ENCODE results near the gene SMOC2. TPM values are rescaled to one million over a fixed set of nuclear protein-coding genes. Genes with fewer than 3 reads are reported as not detected.

The SMOC2 gene
- total RNA-seq, 3 donors from 2014 or later: 11.4 to 40.4 (median 18.8) TPM

DNA sequence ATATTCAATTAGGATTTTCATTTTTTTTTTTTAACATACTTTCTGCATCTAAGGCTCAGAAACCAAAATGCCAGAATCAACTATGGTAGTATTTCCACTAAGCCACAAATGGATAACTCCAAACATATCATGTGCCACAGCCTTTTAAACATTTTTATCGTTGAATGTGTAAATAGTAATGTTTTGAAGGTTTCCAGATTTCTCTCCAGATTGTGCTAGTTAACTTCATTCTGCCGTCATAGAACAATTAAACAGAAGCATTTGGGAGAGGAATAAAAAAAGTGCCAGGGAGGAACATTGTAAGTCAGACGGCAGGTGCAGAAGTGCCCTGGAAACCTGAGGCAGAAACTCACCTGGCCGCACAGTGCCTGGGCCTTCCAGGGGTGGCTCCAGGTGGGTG lies 23.6 kb downstream of the SMOC2 start:
- Histone ChIP-seq H3K9me3 (no peaks in the 10 kb centered on the region), H3K36me3 (ENCODE audit: low read depth) (no peaks in the 10 kb centered on the region), H3K4me1 (ENCODE audit: low read depth) (no peaks in the 10 kb centered on the region), H3K4me3 (no peak overlapping the region)
- ATAC-seq: no peak
- no peak for DNase-seq
- TF ChIP-seq, protein P1, sequence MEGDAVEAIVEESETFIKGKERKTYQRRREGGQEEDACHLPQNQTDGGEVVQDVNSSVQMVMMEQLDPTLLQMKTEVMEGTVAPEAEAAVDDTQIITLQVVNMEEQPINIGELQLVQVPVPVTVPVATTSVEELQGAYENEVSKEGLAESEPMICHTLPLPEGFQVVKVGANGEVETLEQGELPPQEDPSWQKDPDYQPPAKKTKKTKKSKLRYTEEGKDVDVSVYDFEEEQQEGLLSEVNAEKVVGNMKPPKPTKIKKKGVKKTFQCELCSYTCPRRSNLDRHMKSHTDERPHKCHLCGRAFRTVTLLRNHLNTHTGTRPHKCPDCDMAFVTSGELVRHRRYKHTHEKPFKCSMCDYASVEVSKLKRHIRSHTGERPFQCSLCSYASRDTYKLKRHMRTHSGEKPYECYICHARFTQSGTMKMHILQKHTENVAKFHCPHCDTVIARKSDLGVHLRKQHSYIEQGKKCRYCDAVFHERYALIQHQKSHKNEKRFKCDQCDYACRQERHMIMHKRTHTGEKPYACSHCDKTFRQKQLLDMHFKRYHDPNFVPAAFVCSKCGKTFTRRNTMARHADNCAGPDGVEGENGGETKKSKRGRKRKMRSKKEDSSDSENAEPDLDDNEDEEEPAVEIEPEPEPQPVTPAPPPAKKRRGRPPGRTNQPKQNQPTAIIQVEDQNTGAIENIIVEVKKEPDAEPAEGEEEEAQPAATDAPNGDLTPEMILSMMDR (IDR thresholded peaks at IDR 0.05): no peak
- intact Hi-C loops (cut with DNase I, micrococcal nuclease): no loop called here

DNA sequence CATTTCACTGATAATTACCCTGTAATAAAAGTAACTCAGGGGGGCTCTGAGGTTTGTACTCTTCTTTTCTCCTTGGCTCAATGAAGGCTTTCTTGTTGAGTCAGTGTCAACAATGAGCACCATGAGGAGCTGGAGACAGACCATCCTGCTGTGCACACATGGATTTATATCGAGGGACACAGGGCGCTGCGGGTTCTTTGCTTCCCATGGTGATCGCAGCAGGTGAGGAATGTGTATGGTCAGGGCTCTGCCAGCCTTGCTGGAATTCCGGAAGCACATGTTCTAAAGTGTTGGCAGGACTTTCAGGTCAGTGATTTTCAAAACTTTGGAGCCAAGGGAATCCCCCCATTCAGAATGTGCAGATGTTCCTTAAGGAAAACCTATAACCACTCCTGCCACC lies 27.1 kb downstream of the SMOC2 start:
- intact Hi-C loops (cut with DNase I, micrococcal nuclease): no loop called here
- no peaks in the 10 kb centered on the region for H3K36me3 ChIP-seq (ENCODE audit: low read depth)
- DNase-seq (no peak), ATAC-seq (no peak)
- H3K4me3 ChIP-seq: no peak overlapping the region
- H3K9me3 ChIP-seq: no peaks in the 10 kb centered on the region
- no peaks in the 10 kb centered on the region for H3K4me1 ChIP-seq (ENCODE audit: low read depth)
- TF ChIP-seq, protein P1 (IDR thresholded peaks at IDR 0.05): no peak

DNA sequence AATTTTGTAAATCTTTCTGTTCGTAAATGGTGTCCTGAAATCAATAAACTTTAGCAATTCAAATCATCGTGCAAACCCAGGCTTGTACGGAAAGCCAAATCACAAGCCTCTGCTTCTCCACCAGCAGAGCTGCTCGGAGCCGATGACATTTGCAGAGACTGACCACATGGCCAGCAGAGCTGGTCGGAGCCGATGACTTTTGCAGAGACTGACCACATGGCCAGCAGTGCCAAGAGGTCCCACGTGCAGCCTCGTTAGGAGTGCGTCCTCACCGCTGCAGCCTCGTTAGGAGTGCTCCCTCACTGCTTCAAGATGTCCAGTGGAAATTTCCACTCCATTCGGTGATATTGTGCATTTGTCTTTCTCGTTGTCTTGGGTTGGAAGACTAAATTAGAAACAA lies 28.5 kb downstream of the SMOC2 start:
- TF ChIP-seq, protein P1 (IDR thresholded peaks at IDR 0.05): no peak
- Histone ChIP-seq H3K4me1 (ENCODE audit: low read depth) (no peaks in the 10 kb centered on the region), H3K9me3 (no peaks in the 10 kb centered on the region), H3K36me3 (ENCODE audit: low read depth) (no peaks in the 10 kb centered on the region), H3K4me3 (no peak overlapping the region)
- DNase-seq (no peak), ATAC-seq (no peak)
- intact Hi-C loops (cut with DNase I, micrococcal nuclease): no loop called here

DNA sequence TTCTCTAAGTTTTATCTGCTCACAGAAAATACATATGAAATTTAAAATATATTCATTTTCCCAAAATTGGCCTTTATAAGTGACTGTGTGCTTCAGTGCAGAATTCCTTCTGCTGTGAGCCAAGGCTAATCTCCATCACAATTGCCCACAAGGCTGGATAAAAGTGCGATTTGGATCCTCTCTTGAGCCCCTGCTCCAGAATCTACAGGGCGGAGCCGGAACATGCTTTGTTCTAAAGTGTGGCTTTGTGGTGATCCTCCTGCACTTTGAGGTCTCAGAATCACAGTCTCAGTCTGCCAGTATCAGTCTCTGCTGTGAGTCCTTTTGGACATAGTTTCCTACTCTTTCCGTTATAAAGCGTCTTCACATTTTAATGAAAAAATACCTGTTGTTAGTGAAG lies 28.9 kb downstream of the SMOC2 start:
- no peak overlapping the region for H3K4me3 ChIP-seq
- intact Hi-C loops (cut with DNase I, micrococcal nuclease): no loop called here
- no peaks in the 10 kb centered on the region for H3K4me1 ChIP-seq (ENCODE audit: low read depth)
- H3K9me3 ChIP-seq: no peaks in the 10 kb centered on the region
- no peaks in the 10 kb centered on the region for H3K36me3 ChIP-seq (ENCODE audit: low read depth)
- DNase-seq (no peak), ATAC-seq (no peak)
- TF ChIP-seq, protein P1 (IDR thresholded peaks at IDR 0.05): no peak

DNA sequence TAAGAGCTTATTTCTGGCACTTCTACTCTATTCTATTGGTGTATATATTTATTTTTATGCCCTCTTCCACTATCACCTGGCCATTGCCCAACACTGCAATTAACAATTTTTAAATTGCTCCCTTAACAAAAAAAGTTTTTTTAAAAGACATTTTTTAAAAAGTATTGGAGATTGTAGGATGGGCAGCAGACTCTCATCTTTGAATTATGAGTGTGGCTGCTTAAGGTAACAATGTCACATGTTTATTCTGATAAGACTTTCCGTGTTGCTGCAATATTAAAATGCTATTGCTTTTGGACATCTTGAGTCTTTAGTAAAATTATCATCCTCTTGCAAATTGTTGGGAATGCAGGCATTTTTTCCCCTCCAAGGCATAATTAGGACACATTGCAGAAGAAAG lies 31.4 kb downstream of the SMOC2 start:
- TF ChIP-seq, protein P1 (IDR thresholded peaks at IDR 0.05): no peak
- Histone ChIP-seq H3K4me1 (ENCODE audit: low read depth) (no peaks in the 10 kb centered on the region), H3K36me3 (ENCODE audit: low read depth) (no peaks in the 10 kb centered on the region), H3K9me3 (no peaks in the 10 kb centered on the region), H3K4me3 (no peak overlapping the region)
- intact Hi-C loops (cut with DNase I, micrococcal nuclease): no loop called here
- DNase-seq (no peak), ATAC-seq (no peak)

DNA sequence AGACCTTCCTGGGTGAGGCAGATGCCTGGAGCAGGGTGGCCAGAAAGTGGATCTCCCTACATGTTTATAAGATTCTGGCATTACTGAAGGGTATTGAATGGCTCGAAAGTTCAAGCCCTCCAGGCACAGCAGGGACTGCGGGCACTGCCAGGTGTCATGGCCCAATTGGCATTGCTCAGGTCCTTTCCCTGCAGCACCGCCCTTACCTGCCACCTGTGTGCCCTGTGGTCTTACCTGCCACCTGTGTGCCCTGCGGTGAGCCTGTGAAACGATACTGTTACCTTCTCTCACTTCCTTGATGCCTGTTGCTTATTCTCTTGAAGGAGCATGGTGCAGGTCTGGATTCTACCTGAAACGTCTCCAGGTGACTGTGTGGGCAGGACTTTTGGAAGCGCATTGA lies 32.2 kb downstream of the SMOC2 start:
- TF ChIP-seq, protein P1 (IDR thresholded peaks at IDR 0.05): no peak
- Histone ChIP-seq H3K4me1 (ENCODE audit: low read depth) (no peaks in the 10 kb centered on the region), H3K9me3 (no peaks in the 10 kb centered on the region), H3K4me3 (no peak overlapping the region), H3K36me3 (ENCODE audit: low read depth) (no peaks in the 10 kb centered on the region)
- DNase-seq: no peak
- intact Hi-C loops (cut with DNase I, micrococcal nuclease): no loop called here
- no peak for ATAC-seq

Measured in mucosa of descending colon (tissue), 3 donors.